MCF 10A (cell line): ENCODE measurements around the gene ANKRD34B. TPM values are rescaled to one million over a fixed set of nuclear protein-coding genes. Genes with fewer than 3 reads are reported as not detected.

Experiments
- BruUV-seq: library from RNA; stranded (reverse); fragments of 400-500 nt; replicated peaks from 2 replicates; lab custom pipeline; 2021; lab: Mats Ljungman, UMichigan
- CTCF ChIA-PET: fragments of 300-600 bp; sonication (Branson Sonifier 250); formaldehyde crosslinking; extraction: SDS; loops from one replicate; lab custom pipeline; 2021; ENCODE audit warnings: antibody characterized with exemption, inconsistent platforms; lab: Yijun Ruan, JAX
- POLR2A ChIA-PET: fragments of 300-600, 350-650 bp; sonication (Branson Sonifier 250); formaldehyde crosslinking; extraction: SDS; loops from one replicate; lab custom pipeline; 2020; ENCODE audit warnings: antibody characterized with exemption, inconsistent platforms; lab: Yijun Ruan, JAX
- DNase-seq: peaks from one replicate; pipeline ENCODE4 v3.0.0-alpha.2; 2018; ENCODE audit not compliant: unreplicated experiment
- H3K27ac Mint-ChIP-seq: one replicate; pipeline ENCODE4 v1.8.0; 2022; ENCODE audit warnings: mild to moderate bottlenecking, low read depth, mixed read lengths; ENCODE audit not compliant: unreplicated experiment
- H3K27me3 Mint-ChIP-seq: one replicate; pipeline ENCODE4 v1.8.0; 2022; ENCODE audit warnings: mixed read lengths; ENCODE audit not compliant: insufficient read depth, unreplicated experiment
- H3K36me3 Mint-ChIP-seq: one replicate; pipeline ENCODE4 v1.8.0; 2022; ENCODE audit warnings: mild to moderate bottlenecking, moderate library complexity, mixed read lengths; ENCODE audit not compliant: insufficient read depth, unreplicated experiment
- H3K4me1 Mint-ChIP-seq: one replicate; pipeline ENCODE4 v1.8.0; 2022; ENCODE audit warnings: mixed read lengths; ENCODE audit not compliant: insufficient read depth, unreplicated experiment
- H3K4me3 Mint-ChIP-seq: one replicate; pipeline ENCODE4 v1.8.0; 2022; ENCODE audit warnings: mild to moderate bottlenecking, moderate library complexity, mixed read lengths; ENCODE audit not compliant: unreplicated experiment
- H3K9me3 Mint-ChIP-seq: one replicate; pipeline ENCODE4 v1.8.0; 2022; ENCODE audit warnings: mixed read lengths; ENCODE audit not compliant: unreplicated experiment
- CTCF ChIP-seq: fragments of 200-600 bp; IDR thresholded peaks from one replicate; pipeline ENCODE4 v1.8.0; 2022; ENCODE audit warnings: antibody characterized with exemption, mild to moderate bottlenecking; ENCODE audit not compliant: unreplicated experiment
- intact Hi-C: fragments of 100-400 bp; cut with micrococcal nuclease; formaldehyde crosslinking; loops from 2 replicates; pipeline ENCODE4 v1.14.1; 2022
- total RNA-seq: library from RNA; stranded (reverse); gene quantifications from 2 replicates; pipeline ENCODE4 v1.2.3, GENCODE V29; 2022

ANKRD34B gene
- total RNA-seq, 1 experiment from 2014 or later, result not detected

- BruUV-seq, result no TSS peak
- ChIA-PET CTCF (no interaction called here), POLR2A (no interaction called here)
- H3K27ac Mint-ChIP-seq, result no peak overlapping the region
- H3K36me3 Mint-ChIP-seq, result no peaks in the 10 kb centered on the region
- peaks cover 25% of the 10 kb centered on the region for H3K27me3 Mint-ChIP-seq
- no peak for DNase-seq
- TF ChIP-seq CTCF, result no peak
- H3K4me1 Mint-ChIP-seq, result no peaks in the 10 kb centered on the region
- no peaks in the 10 kb centered on the region for H3K9me3 Mint-ChIP-seq
- intact Hi-C loops, result no loop called here
- no peak overlapping the region for H3K4me3 Mint-ChIP-seq
These were observed 15.4 kb downstream of the ANKRD34B start for GRCh38 chr5:80554646-80555045.

- ChIA-PET POLR2A (no interaction called here), CTCF (interaction anchor here (0.7 kb wide), 1 partner anchor 48 kb away, joined by 3 read pairs; no protein-coding TSS in a partner anchor)
- Mint-ChIP-seq H3K36me3 (no peaks in the 10 kb centered on the region), H3K4me3 (no peak overlapping the region), H3K4me1 (no peaks in the 10 kb centered on the region), H3K9me3 (no peaks in the 10 kb centered on the region), H3K27me3 (no peaks in the 10 kb centered on the region), H3K27ac (no peak overlapping the region)
- no peak for DNase-seq
- BruUV-seq, result no TSS peak
- TF ChIP-seq CTCF, result no peak
- intact Hi-C loops, result no loop called here
These were observed 28.7 kb downstream of the ANKRD34B start for GRCh38 chr5:80541392-80541791.

- no peaks in the 10 kb centered on the region for H3K27me3 Mint-ChIP-seq
- POLR2A ChIA-PET, result no interaction called here
- no peak overlapping the region for H3K4me3 Mint-ChIP-seq
- no peaks in the 10 kb centered on the region for H3K9me3 Mint-ChIP-seq
- H3K36me3 Mint-ChIP-seq, result no peaks in the 10 kb centered on the region
- intact Hi-C loops, result no loop called here
- no TSS peak for BruUV-seq
- DNase-seq, result no peak
- CTCF ChIA-PET, result interaction anchor here (0.7 kb wide), 1 partner anchor 47 kb away, joined by 3 read pairs; no protein-coding TSS in a partner anchor
- no peaks in the 10 kb centered on the region for H3K4me1 Mint-ChIP-seq
- no peak for TF ChIP-seq CTCF
- H3K27ac Mint-ChIP-seq, result no peak overlapping the region
These were observed 29.4 kb downstream of the ANKRD34B start for GRCh38 chr5:80540691-80541090.

- CTCF ChIA-PET, result no interaction called here
- BruUV-seq, result no TSS peak
These were observed 53.3 kb downstream of the ANKRD34B start for GRCh38 chr5:80516826-80517225.

More at GRCh38 chr5:80516826-80517225, 53.3 kb downstream of the ANKRD34B start:
- H3K9me3 Mint-ChIP-seq, result no peaks in the 10 kb centered on the region
- POLR2A ChIA-PET, result interaction anchor here (0.6 to 0.7 kb wide), 2 partner anchors 10 to 14 kb away, joined by 3 read pairs; no protein-coding TSS in a partner anchor
- peaks cover 7% of the 10 kb centered on the region for H3K4me1 Mint-ChIP-seq
- peaks cover 2% of the 10 kb centered on the region for H3K36me3 Mint-ChIP-seq
- no peaks in the 10 kb centered on the region for H3K27me3 Mint-ChIP-seq
- no peak overlapping the region for H3K4me3 Mint-ChIP-seq
- peak overlapping the region; percentile 65 for H3K27ac Mint-ChIP-seq
- intact Hi-C loops, result no loop called here
- peak; percentile 91 for DNase-seq
- TF ChIP-seq CTCF, result no peak
